ACHN (cell line): Measurements from ENCODE around the gene RNU1-3.
A peak's percentile ranks its signal among the peaks of the same experiment; 100 is the strongest.
"Not testable (repeated sequence)": the region's sequence is repeated elsewhere in the genome, so short reads cannot be mapped to it uniquely, and the experiment has no call there.

ENCODE experiments used
- DNase-seq: peaks from one replicate; pipeline ENCODE4 v3.0.0-alpha.2; 2015
- in situ Hi-C: cut with HindIII; loops from 2 replicates; pipeline ENCODE4 v1.10.0; 2017; ENCODE audit warnings: low sequenced_read_pairs, low pct_ligation_motif_present, low pct_unique_long_range_greater_than_20kb

RNU1-3 gene

DNA sequence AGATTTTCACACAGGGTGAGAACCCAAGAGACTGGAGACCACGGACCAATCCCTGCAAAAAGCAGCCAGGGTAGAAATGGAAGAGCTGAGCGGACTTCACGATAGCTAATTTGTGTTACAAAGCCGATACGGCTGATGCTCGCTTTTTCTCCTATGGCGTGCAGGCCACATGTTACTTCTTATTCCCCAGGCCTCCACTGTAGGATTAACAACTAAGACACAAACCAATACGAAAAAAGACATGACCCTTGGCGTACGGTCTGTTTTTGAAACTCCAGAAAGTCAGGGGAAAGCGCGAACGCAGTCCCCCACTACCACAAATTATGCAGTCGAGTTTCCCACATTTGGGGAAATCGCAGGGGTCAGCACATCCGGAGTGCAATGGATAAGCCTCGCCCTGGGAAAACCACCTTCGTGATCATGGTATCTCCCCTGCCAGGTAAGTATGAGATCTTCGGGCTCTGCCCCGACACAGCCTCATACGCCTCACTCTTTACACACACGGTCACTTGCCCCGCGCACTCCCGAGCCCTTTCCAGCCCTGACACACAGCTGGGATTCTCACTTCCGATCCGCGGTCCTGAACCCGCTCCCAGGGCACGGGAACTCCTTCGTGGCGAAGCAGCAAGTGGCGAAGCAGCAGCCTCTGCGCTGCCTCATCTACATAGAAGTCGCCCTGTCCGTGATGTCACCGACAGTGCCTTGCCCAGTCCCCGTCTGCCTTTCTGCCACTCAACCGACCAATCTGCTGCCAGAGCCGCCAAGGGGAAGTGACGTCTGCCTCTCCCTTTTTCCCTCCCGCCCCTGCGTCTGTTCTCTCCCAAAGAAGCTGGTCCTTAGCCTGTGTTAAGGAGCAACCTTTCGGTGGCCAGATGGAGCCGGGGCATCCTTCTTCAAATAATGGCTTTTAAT lies at the start of gene RNU1-3:
Gene RNU1-3, minus strand, starts transcription at position 447 of the 912 bp plus-strand sequence.
- DNase-seq, in situ Hi-C loops: not testable (repeated sequence)

DNA sequence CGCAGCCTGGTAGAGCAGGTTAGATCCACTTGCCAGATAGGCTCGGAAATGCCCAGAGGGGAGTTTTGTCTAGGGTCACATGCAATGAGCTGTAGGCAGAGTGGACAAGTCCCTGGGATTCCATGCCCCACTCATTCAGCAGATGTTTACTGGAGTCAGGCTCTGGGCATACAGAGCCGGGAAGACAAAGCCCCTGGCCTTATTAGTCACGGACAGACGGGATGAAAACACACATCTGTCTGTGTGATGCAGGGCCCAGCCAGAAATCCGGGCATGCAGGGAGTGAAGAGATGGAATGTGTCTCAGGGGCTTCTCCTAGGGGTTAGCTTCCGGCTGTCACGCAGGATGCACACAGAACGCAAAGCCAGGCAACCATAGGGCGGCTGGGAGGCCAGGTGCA lies 46.7 kb upstream of the RNU1-3 start:
- in situ Hi-C loops, DNase-seq: not testable (repeated sequence)

DNA sequence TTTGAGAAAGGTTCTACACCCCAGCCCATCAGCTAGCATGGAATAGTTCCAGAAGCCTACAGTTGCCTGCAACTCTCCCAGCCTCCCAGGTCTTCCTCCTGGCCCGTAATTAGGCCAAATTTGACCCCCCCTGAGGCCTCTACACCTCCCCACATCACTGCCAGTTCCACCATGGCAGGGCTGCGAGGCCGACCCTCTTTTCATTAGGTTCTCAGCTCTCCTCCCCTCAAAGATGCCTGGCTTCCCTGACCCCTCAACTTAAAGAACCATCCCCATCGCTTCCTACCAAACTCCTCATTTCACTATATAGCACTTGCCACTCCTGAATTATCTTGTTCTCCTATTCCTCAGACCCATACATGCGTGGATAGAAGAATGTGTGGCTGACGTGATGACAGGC lies 46.2 kb upstream of the RNU1-3 start:
- in situ Hi-C loops, DNase-seq: not testable (repeated sequence)

GRCh38 chr1:16712582-16712981 lies 45.8 kb upstream of the RNU1-3 start:
- in situ Hi-C loops, DNase-seq: not testable (repeated sequence)

DNA sequence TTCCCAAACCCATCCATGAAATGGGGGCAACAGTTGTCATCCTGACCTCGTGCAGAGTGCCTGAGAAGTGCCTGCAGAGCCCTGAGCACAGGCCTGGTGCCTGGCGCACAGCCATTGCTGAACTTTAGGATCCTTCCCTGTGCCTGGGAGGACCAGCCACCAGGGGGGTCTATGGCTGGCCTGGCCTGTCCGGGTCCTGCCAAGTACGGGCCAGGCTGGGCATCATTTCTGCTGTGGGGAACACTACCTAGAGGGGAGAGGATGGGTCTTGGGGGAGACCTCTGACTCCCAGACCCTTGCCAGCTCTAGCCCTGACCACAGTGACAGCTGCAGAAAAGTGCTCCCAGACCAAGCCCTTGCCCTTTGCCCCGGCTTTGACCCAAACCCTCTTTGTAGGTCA lies 45.4 kb upstream of the RNU1-3 start:
- DNase-seq, in situ Hi-C loops: not testable (repeated sequence)

DNA sequence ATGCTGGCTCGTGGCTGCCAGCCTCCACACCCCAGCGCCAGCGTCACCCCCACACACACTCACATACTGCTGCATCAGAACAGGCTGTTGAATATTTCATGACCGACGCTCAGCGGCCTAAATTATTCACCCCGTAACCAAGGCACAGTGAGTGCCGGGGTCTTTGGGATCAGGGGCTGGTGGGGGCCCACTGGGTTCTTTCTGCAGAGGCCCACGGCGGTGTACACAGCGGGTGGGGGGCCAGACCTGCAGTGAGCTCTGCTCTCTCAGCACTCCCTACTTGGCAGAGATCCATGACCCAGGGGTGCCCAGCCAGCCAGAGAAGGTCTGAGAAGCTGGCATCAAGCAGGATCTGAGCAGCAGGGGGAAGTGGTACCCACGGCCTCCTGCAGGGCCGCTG lies 43.9 kb upstream of the RNU1-3 start:
- in situ Hi-C loops, DNase-seq: not testable (repeated sequence)

GRCh38 chr1:16709659-16710087 lies 42.9 kb upstream of the RNU1-3 start:
- in situ Hi-C loops, result not testable (repeated sequence)
- peak; percentile 39 for DNase-seq

GRCh38 chr1:16708704-16709103 lies 42.0 kb upstream of the RNU1-3 start:
- in situ Hi-C loops, DNase-seq: not testable (repeated sequence)

DNA sequence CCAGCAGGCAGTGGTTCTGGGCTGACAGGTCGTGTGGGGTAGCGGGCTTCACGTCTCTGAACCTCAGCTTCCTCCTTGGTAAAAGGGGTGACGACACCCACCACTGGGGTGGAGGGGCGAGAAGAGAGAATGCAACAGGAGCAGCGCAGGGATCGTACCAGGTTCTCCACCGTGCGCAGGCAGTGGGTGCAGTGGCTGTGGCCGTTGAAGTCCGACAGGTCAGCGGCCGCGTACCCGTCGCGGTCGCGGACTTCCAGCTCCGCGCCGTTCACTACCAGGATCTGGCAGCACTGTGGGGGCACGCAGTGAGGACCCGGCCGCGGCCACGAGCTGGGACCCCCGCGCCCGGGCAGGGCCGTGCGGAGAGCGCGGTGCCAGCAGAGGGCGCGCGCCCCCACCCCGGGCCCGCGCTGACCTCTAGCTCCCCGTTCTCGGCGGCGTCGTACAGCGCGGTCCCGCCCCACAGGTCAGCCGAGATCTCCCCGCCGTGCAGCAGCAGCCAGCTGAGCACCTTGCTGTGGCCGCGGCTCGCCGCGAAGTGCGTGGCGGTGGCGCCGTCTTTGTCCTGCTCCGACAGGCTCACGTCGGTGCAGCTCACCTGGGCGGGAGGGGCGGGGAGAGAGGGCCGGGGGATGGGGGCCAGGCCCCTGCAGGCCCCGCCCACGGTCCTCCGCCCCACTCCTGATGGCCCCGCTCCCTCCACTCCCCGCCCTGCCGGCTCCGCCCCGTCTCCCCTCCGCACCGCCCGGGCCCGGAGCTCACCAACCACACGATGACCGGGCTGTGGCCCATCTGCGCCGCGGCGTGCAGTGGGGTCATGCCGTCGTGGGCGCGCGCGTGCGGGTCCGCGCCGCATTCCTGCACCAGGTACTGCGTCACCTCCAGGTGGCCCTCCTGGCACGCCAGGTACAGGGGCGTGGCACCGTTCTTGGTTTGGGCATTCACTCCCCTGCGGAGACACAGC lies 40.7 kb upstream of the RNU1-3 start:
- DNase-seq, in situ Hi-C loops: not testable (repeated sequence)

DNA sequence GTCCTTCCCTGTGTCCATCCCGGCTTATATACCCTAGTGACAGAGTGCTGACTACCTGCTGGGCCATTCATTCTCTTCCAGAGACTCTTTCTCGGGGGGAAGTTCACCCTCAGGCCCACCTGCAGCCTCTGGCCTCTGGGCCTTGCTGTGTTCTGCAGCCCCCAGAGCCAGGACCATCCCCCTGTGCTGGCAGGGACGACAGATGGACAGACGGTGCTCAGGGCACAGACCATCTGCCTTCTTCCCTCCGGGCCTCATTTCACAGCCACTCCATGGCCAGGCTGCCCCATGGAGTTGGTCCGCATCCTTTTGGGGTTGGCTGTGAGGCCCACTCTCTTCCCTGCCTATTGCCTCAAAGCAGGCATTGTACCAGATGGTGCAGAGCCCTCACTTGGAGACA lies 39.6 kb upstream of the RNU1-3 start:
- in situ Hi-C loops, DNase-seq: not testable (repeated sequence)

GRCh38 chr1:16704502-16705100 lies 37.9 kb upstream of the RNU1-3 start:
- DNase-seq, in situ Hi-C loops: not testable (repeated sequence)

GRCh38 chr1:16704076-16704475 lies 37.3 kb upstream of the RNU1-3 start:
- DNase-seq, in situ Hi-C loops: not testable (repeated sequence)

- in situ Hi-C loops, result not testable (repeated sequence)
Observed at GRCh38 chr1:16703602-16704001, 36.9 kb upstream of the RNU1-3 start.

GRCh38 chr1:16703141-16703540 lies 36.4 kb upstream of the RNU1-3 start:
- DNase-seq, in situ Hi-C loops: not testable (repeated sequence)

More at GRCh38 chr1:16703602-16704001, 36.9 kb upstream of the RNU1-3 start:
- not testable (repeated sequence) for DNase-seq

GRCh38 chr1:16702280-16702679 lies 35.5 kb upstream of the RNU1-3 start:
- in situ Hi-C loops, DNase-seq: not testable (repeated sequence)

GRCh38 chr1:16701189-16701588 lies 34.4 kb upstream of the RNU1-3 start:
- in situ Hi-C loops, DNase-seq: not testable (repeated sequence)

DNA sequence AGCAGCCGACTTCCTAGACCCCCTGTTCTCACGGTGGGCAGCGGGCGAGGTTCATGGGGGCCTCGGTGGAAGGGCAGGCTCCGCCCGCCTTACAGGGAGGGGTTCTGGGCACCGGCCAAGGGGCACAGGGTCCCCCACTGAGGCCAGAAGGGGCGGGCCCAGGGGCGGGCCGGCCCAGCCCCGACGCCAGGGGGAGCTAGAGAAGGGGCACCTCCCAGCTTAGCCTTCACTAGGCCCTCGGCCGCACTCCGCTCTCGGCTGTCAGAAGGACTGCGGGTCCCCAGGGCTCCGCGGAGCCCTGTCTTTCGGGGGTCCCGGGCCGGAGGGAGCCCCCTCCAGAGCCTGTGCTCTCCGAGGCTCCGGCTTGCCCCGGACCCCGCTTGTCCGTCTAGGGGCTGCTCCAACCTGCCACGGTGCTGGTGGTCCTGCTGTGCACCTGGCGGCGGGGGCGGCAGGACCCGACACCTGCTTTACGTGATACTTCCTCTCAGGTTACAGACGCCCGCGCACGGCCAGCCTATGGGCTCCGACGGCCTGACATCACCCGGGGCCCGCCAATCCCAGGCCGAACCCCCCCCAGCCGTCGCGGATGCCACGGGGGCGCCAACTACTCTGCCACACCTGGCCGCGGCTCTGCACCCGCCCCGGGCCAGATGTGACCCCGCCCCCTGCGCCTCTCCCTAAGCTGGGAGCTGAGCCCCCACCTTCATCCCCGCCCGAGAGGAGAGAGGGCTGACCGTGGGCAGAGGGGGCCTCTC lies 33.6 kb upstream of the RNU1-3 start:
- in situ Hi-C loops, DNase-seq: not testable (repeated sequence)

DNA sequence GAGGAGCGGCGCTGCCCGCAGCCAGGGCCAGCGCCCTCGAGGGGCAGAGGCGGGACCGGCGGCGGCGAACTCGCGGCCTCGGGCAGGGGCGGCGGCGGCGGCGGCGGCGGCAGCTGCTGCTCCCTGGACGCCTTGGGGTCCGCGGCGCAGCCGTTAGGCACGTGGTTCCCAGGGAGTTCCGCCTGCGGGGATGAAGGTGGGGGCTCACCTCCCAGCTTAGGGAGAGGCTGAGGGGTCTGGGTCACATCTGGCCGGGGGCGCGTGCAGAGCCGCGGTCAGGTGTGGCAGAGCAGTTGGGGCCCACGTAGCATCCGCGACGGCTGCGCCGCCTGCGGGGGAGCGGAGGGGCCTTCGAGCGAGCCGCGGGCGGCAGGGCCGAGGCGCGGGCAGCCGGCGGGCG lies 32.7 kb upstream of the RNU1-3 start:
- DNase-seq, in situ Hi-C loops: not testable (repeated sequence)
